Measurements from ENCODE around the gene ANKRD30A.

- TF ChIP-seq CTCF (IDR thresholded peaks at IDR 0.05 in 2 of 3, conservative IDR thresholded peaks at IDR 0.05 in 1 of 3; ENCODE audit: borderline replicate concordance in 1 of 3, insufficient read depth in 1 of 3, low read depth in 2 of 3, low read length in 2 of 3) (no peak), POLR2AphosphoS5 (IDR thresholded peaks at IDR 0.05; ENCODE audit: low read depth, low read length) (no peak)
Observed at GRCh38 chr10:37289833-37290464, 164.6 kb downstream of the ANKRD30A start.
